Endothelial cell (in vitro differentiated cells): ENCODE results near the gene CAMSAP1. TPM values are rescaled to one million over a fixed set of nuclear protein-coding genes. Genes with fewer than 3 reads are reported as not detected.

Experiments
- DNase-seq: peaks from one replicate; pipeline ENCODE4 v3.0.0; 2021; ENCODE audit warnings: low spot score
- H3K27ac Mint-ChIP-seq: one replicate; pipeline ENCODE4 v1.8.0; 2021; ENCODE audit warnings: mixed read lengths, inconsistent platforms; ENCODE audit not compliant: unreplicated experiment
- H3K27me3 Mint-ChIP-seq: one replicate; pipeline ENCODE4 v1.8.0; 2021; ENCODE audit warnings: mild to moderate bottlenecking, moderate library complexity, mixed read lengths, inconsistent platforms; ENCODE audit not compliant: unreplicated experiment
- H3K36me3 Mint-ChIP-seq: one replicate; pipeline ENCODE4 v1.8.0; 2021; ENCODE audit warnings: mild to moderate bottlenecking, low read depth, mixed read lengths, inconsistent platforms; ENCODE audit not compliant: unreplicated experiment
- H3K4me1 Mint-ChIP-seq: one replicate; pipeline ENCODE4 v1.8.0; 2021; ENCODE audit warnings: mild to moderate bottlenecking, mixed read lengths, inconsistent platforms; ENCODE audit not compliant: unreplicated experiment
- H3K4me3 Mint-ChIP-seq: one replicate; pipeline ENCODE4 v1.8.0; 2021; ENCODE audit warnings: mild to moderate bottlenecking, mixed read lengths, inconsistent platforms; ENCODE audit not compliant: unreplicated experiment
- H3K9me3 Mint-ChIP-seq: one replicate; pipeline ENCODE4 v1.8.0; 2021; ENCODE audit warnings: mixed read lengths, inconsistent platforms; ENCODE audit not compliant: unreplicated experiment
- CTCF ChIP-seq: fragments of 200-600 bp; sonication (generic); IDR thresholded peaks from one replicate; pipeline ENCODE4 v1.5.0; 2021; ENCODE audit warnings: antibody characterized with exemption; ENCODE audit not compliant: unreplicated experiment
- total RNA-seq: library from RNA; stranded (reverse); fragmentation: NEBNext Ultra II Directional; extraction: Animal tissue kit (Norgen Biotek cat#: 25700); gene quantifications from one replicate; pipeline ENCODE4 v1.2.1, GENCODE V29; 2021; ENCODE audit not compliant: unreplicated experiment

Gene CAMSAP1
- total RNA-seq, 1 donor from 2014 or later, result 44.7 TPM

- Mint-ChIP-seq H3K36me3 (no peaks in the 10 kb centered on the region), H3K27ac (peak overlapping the region; percentile 46), H3K9me3 (no peaks in the 10 kb centered on the region), H3K27me3 (peaks cover 7% of the 10 kb centered on the region), H3K4me3 (no peak overlapping the region), H3K4me1 (peaks cover 8% of the 10 kb centered on the region)
- peak; percentile 81 for DNase-seq
- TF ChIP-seq CTCF, result peak; percentile 66
Observed at GRCh38 chr9:135797507-135798262, 109.7 kb downstream of the CAMSAP1 start.

GRCh38 chr9:135796784-135797485 is 110.4 kb downstream of the CAMSAP1 start:
- no peak for TF ChIP-seq CTCF
- Mint-ChIP-seq H3K4me1 (peaks cover 8% of the 10 kb centered on the region), H3K27ac (no peak overlapping the region), H3K36me3 (no peaks in the 10 kb centered on the region), H3K9me3 (no peaks in the 10 kb centered on the region), H3K27me3 (peaks cover 7% of the 10 kb centered on the region), H3K4me3 (no peak overlapping the region)
- DNase-seq, result no peak

- Mint-ChIP-seq H3K27ac (no peak overlapping the region), H3K4me3 (no peak overlapping the region)
Observed at GRCh38 chr9:135795391-135795790, 112.0 kb downstream of the CAMSAP1 start.

GRCh38 chr9:135794361-135794885 is 112.9 kb downstream of the CAMSAP1 start:
- Mint-ChIP-seq H3K4me3 (no peak overlapping the region), H3K9me3 (no peaks in the 10 kb centered on the region), H3K36me3 (no peaks in the 10 kb centered on the region), H3K27ac (no peak overlapping the region), H3K27me3 (peaks cover 10% of the 10 kb centered on the region), H3K4me1 (peaks cover 8% of the 10 kb centered on the region)
- DNase-seq, result no peak
- no peak for TF ChIP-seq CTCF

More at GRCh38 chr9:135795391-135795790, 112.0 kb downstream of the CAMSAP1 start:
- Mint-ChIP-seq H3K4me1 (peaks cover 8% of the 10 kb centered on the region), H3K27me3 (peaks cover 10% of the 10 kb centered on the region), H3K36me3 (no peaks in the 10 kb centered on the region), H3K9me3 (no peaks in the 10 kb centered on the region)
- no peak for TF ChIP-seq CTCF
- DNase-seq, result no peak

GRCh38 chr9:135794057-135794335 is 113.3 kb downstream of the CAMSAP1 start:
- peaks cover 10% of the 10 kb centered on the region for H3K27me3 Mint-ChIP-seq
- no peak for TF ChIP-seq CTCF
- H3K36me3 Mint-ChIP-seq, result no peaks in the 10 kb centered on the region
- H3K27ac Mint-ChIP-seq, result no peak overlapping the region
- no peak for DNase-seq
- H3K4me1 Mint-ChIP-seq, result peaks cover 8% of the 10 kb centered on the region
- no peaks in the 10 kb centered on the region for H3K9me3 Mint-ChIP-seq
- H3K4me3 Mint-ChIP-seq, result no peak overlapping the region
